ENCODE measurements around the gene KCNK5.

KCNK5 gene

GRCh38 chr6:39215640-39216158 is 13.6 kb downstream of the KCNK5 start:
- no peak for ATAC-seq

- ATAC-seq, result no peak
These were observed 14.2 kb downstream of the KCNK5 start for GRCh38 chr6:39214846-39215639.

GRCh38 chr6:39214120-39214813 is 15.0 kb downstream of the KCNK5 start:
- ATAC-seq, result no peak

DNA sequence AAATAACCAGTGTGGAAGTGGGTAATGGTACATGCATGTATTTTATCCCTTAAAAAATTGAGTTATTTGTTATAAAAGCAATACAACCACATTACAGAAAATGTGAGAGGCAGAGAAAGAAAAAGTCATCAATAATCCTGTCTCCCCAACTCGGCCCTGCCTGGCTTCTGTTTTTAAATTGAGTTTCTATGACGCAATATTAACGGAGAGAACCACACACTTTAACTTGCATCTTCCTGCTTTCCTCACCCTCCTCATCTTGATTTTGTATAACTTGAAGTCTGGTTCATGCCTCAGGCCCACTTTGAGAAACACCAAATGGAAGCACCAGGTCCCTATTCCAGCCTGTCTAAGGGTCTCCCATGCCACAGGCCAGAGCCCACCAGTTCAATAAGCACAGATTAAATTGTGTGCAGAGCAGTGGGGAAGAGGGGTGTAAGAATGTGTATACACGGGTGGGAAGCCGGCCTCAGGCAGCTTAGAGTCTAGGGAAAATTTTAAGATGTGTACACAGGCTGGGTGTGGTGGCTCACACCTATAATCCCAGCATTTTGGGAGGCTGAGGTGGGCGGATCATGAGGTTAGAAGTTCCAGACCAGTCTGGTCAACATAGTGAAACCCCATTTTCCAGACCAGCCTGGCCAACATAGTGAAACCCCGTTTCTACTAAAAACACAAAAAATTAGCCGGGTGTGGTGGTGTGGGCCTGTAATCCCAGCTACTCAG is 15.9 kb downstream of the KCNK5 start:
- ATAC-seq, result no peak

DNA sequence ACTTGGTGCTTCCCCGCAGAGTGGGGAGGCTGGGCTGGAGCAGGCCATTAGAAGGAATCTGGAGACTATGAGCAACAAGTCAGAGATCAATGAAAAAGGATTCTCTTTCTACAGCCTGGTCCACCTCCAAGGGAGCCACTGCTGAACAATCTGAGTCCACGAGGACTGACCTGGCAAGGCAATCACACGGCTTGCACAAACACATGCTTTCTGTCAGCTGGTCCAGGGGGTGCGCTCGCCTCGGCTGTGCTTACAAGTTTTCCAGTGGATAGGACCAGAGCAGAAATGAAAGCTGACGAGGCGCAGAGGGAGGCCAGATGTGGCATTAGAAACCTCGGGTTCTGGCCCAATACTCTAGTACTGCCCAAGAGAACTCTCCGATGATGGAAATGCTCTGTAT is 18.1 kb downstream of the KCNK5 start:
- ATAC-seq, result no peak

- ATAC-seq, result no peak
These were observed 18.8 kb downstream of the KCNK5 start for GRCh38 chr6:39210450-39210849.

DNA sequence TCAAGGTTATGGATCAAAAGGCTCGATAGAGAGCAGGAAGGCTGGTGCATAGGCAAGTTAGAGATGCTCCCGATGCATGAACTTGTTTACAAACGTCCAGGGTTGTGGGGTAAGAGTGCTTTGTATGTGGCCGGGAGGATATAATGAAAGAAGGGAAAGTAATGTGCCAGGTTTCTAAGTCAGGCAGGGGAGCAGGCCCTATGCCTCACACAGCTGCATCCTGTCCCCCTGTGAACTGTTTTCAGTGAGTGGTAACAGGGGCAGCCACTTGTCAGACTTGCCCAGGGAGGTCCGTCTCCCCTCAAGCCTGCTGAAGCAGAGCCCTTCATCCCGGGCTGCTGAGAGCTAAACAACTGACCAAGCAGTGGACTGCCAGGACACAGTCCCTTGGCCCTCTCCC is 19.4 kb downstream of the KCNK5 start:
- ATAC-seq, result no peak

DNA sequence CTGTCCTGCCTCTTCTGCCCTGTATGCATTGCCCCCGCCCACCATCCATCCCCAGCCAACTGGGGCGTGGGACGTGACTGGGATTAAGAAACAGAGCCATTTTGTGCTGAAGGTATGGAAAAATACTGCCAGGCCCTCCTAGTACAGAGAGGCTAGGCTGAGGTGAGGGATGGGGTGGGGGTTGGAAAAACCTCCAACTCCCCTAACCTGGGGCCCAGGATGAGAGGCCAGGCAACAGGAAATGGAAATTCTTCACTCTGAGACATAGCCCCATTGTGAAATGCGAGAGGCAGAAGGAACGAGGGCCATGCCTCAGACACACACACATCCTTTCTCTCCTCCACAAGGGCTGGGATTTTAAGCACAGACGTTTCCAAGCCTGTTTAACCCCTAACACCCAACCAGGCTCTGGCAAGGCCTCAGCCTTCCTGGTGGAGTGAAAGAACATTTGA is 19.9 kb downstream of the KCNK5 start:
- no peak for ATAC-seq

GRCh38 chr6:39208223-39208739 is 21.0 kb downstream of the KCNK5 start:
- ATAC-seq, result no peak

GRCh38 chr6:39207416-39208222 is 21.7 kb downstream of the KCNK5 start:
- ATAC-seq, result no peak

DNA sequence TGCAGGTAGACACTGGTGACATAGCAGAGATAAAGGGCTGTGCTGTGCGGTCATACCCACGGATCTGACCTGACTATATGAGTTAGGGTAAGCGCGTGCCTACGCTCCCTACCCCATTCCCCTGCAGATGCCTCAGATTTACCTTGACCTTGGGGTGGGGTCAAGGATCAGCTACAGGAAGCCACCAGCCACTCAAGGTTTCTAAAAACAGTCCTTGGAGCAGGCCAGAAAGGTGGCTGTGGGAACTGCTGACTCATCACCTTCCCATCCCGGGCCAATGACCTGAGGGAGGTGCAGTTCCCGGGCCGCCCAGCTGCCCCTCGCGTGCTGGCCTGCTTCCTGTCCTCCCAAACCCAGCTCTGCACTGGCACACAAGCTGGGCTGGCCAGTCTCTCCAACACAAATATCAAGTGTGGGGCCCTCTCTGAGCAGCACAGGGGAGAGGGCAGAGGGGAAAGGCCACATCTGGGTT is 23.0 kb downstream of the KCNK5 start:
- ATAC-seq, result no peak

GRCh38 chr6:39204646-39205244 is 24.5 kb downstream of the KCNK5 start:
- ATAC-seq, result no peak

GRCh38 chr6:39204160-39204495 is 25.1 kb downstream of the KCNK5 start:
- no peak for ATAC-seq

GRCh38 chr6:39203436-39204159 is 25.7 kb downstream of the KCNK5 start:
- no peak for ATAC-seq

DNA sequence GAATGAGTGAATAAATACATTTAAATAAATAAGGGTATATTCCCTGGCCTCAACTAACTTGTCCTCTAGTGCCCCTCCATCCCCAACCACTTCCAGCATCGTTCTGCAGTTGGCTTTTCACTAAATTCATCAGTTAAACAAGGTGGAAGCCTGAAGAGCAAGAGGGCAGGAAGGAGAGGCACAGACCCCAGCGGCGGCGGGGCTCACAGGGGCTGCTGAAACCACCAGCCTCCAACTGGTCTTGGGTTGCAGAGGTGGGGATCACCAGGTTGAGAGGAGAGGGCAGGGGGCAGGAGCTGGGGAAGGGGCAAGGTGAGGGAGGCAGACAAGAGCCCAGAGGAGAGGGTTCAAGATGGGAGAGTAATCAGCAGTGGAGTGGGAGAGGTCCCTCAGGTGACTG is 27.1 kb downstream of the KCNK5 start:
- ATAC-seq, result no peak

- no peak for ATAC-seq
These were observed 28.7 kb downstream of the KCNK5 start for GRCh38 chr6:39200498-39201020.

DNA sequence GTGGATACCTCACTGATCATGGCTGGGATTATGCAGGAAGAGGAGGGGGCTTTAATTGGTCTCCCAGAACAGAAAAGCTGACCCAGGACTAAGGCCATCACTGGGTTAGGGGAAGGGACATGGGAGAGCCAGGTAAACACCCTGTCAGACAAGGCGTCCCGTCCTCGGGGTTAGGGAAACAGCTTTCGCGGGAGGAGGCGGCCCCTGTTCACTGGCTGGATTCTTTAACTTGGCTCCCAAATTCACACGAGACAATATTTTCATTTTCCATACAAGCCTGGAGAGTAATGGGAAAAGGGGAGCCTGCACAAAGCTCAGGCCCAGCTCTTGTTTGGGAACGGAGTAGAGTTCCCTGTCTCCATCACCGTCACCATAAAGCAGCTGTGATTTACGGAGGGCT is 29.3 kb downstream of the KCNK5 start:
- ATAC-seq, result no peak

- ATAC-seq, result no peak
These were observed 29.9 kb downstream of the KCNK5 start for GRCh38 chr6:39199231-39199940.

DNA sequence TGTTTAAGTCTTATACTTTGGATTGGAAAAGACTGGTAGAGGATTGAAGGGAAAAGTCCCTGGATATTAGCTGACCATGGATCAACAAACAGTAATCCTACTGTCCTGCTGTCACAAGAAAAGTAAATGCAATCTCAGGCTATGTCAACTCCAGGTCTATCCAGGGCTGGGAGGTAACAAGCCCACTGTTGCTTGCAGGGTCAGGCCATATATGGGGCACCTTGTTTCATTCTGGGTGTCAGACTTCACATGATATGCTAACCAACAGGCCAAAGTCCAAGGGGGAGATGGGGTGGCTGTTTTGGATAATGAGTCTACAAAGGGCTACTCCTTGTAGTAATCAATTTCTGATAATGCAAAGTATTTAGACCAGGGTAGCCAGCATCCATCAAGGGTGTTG is 30.7 kb downstream of the KCNK5 start:
- no peak for ATAC-seq

GRCh38 chr6:39197922-39198500 is 31.3 kb downstream of the KCNK5 start:
- no peak for ATAC-seq
